B cell (primary cell): Measurements from ENCODE around the gene BDH2.

Experiments
- CTCF ChIP-seq: fragments of 200-600 bp; IDR thresholded peaks from one replicate; pipeline ENCODE4 v1.8.0; 2022; ENCODE audit warnings: antibody characterized with exemption, mild to moderate bottlenecking
- EZH2 ChIP-seq: IDR thresholded peaks from 2 replicates; pipeline ENCODE4 v1.6.1; 2012; ENCODE audit warnings: borderline replicate concordance, low read depth, mild to moderate bottlenecking, moderate library complexity, low read length; ENCODE audit not compliant: insufficient read depth, poor library complexity, severe bottlenecking

GRCh38 chr4:103098341-103098740, 1.3 kb downstream of the BDH2 start:
- TF ChIP-seq CTCF (no peak), EZH2 (no peak)
